ENCODE results near the gene GAS2L1.
"Not testable (repeated sequence)": the region's sequence is repeated elsewhere in the genome, so short reads cannot be mapped to it uniquely, and the experiment has no call there.

The GAS2L1 gene

DNA sequence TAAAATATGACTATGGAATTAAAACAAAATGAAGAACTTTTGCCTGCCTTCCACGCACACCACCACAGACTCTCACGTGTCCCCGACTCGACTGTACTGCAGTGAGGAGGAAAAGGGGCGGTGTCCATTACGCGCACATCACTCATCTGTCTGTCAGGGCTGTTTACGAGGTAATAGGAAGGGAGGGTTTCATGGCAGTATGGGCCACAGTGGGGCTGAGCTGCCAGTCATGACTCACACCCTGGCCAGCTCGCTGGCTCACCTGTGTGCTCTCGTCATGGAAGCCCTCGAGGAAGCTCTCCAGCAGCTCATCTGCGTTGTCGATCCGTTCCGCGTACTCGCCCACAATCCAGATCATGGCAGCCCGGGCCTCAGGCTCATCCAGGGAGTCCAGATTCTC, 42.5 kb downstream of the GAS2L1 start:
- H3K4me3 ChIP-seq (ENCODE audit: low read depth, low read length): no peak overlapping the region
- TF ChIP-seq, protein P1, sequence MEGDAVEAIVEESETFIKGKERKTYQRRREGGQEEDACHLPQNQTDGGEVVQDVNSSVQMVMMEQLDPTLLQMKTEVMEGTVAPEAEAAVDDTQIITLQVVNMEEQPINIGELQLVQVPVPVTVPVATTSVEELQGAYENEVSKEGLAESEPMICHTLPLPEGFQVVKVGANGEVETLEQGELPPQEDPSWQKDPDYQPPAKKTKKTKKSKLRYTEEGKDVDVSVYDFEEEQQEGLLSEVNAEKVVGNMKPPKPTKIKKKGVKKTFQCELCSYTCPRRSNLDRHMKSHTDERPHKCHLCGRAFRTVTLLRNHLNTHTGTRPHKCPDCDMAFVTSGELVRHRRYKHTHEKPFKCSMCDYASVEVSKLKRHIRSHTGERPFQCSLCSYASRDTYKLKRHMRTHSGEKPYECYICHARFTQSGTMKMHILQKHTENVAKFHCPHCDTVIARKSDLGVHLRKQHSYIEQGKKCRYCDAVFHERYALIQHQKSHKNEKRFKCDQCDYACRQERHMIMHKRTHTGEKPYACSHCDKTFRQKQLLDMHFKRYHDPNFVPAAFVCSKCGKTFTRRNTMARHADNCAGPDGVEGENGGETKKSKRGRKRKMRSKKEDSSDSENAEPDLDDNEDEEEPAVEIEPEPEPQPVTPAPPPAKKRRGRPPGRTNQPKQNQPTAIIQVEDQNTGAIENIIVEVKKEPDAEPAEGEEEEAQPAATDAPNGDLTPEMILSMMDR (IDR thresholded peaks at IDR 0.05; ENCODE audit: borderline replicate concordance, insufficient read depth, low read depth, low read length): no peak

DNA sequence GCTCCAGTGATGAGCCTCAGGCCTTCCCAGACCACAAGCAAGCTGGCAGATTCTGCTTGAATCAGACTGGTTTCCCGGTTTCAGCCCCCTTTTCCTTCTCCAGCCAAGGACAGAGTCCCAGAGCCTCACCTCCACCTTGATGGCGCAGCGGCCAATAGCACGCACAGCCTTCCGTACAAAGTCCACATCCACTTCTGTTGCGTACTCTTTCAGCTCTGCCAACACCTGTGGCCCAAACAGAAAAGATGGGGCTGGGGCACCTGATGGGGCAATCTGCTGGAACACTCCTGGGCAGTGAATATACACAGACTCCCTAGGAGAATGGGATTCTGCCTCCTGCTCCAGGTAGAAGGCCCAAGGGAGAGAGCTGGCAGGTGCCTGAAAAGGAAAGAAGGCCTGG, 44.6 kb downstream of the GAS2L1 start:
- TF ChIP-seq, protein P1 (IDR thresholded peaks at IDR 0.05; ENCODE audit: borderline replicate concordance, insufficient read depth, low read depth, low read length): no peak

DNA sequence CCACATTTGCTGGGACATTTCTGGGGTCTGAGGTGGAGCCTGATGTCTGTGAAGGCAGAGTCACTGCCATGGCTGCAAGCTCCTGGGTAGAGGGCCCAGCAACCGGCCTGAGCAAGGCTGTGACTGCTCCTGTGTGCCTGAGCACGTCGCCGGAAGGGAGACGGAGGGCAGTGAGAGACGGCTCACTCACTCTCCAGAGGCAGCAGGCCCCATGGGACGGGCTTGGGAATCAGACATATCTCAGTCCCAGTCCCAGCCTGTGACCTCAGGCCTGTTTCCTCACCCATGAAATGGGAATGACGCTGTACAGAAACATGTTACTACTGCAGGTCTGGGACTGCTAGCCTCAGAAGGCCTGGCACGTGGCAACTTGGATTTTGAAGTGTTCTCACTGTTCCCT, 45.4 kb downstream of the GAS2L1 start:
- TF ChIP-seq, protein P1 (IDR thresholded peaks at IDR 0.05; ENCODE audit: borderline replicate concordance, insufficient read depth, low read depth, low read length): no peak
- H3K4me3 ChIP-seq (ENCODE audit: low read depth, low read length): no peak overlapping the region

More for the DNA sequence above, 44.6 kb downstream of the GAS2L1 start:
- no peak overlapping the region for H3K4me3 ChIP-seq (ENCODE audit: low read depth, low read length)

GRCh38 chr22:29352778-29353177, 46.3 kb downstream of the GAS2L1 start:
- H3K4me3 ChIP-seq (ENCODE audit: low read depth, low read length): no peak overlapping the region
- TF ChIP-seq, protein P1 (IDR thresholded peaks at IDR 0.05; ENCODE audit: borderline replicate concordance, insufficient read depth, low read depth, low read length): no peak

DNA sequence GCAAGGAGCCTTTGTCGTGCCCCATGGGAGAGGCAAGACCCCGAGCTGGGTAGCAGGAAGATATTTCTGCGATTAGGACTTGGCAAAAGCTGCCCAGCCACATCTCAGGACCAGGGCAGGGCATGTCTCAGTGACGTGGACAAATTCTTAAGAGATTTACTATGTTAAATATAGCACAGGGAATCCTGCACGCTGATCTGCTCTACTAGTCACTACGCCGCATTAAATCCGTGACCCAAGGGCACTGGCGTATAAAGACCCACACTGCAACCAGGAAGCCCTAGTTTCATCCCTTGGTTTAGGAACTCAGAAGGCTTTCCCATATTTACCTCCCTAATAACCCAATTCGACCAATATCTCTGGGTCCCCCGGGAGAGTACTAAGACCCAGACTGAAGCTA, 46.8 kb downstream of the GAS2L1 start:
- TF ChIP-seq, protein P1 (IDR thresholded peaks at IDR 0.05; ENCODE audit: borderline replicate concordance, insufficient read depth, low read depth, low read length): no peak
- H3K4me3 ChIP-seq (ENCODE audit: low read depth, low read length): no peak overlapping the region

GRCh38 chr22:29353860-29354259, 47.4 kb downstream of the GAS2L1 start:
- TF ChIP-seq, protein P1 (IDR thresholded peaks at IDR 0.05; ENCODE audit: borderline replicate concordance, insufficient read depth, low read depth, low read length): no peak
- no peak overlapping the region for H3K4me3 ChIP-seq (ENCODE audit: low read depth, low read length)

GRCh38 chr22:29357193-29357890, 50.9 kb downstream of the GAS2L1 start:
- not testable (repeated sequence) for H3K4me3 ChIP-seq (ENCODE audit: low read depth, low read length)
